HepG2 (cell line): Measurements from ENCODE around the gene TM9SF4. TPM values are rescaled to one million over a fixed set of nuclear protein-coding genes. Genes with fewer than 3 reads are reported as not detected.
A peak's percentile ranks its signal among the peaks of the same experiment; 100 is the strongest.

Source experiments
- ATAC-seq: fragments of 200-7000 bp; cut with Tn5 transposase; 3 replicates; pipeline ENCODE4 v1.9.1; 2020; ENCODE audit warnings: mild to moderate bottlenecking, moderate library complexity
- BruUV-seq: library from RNA; stranded (reverse); fragments of 400-500 nt; replicated peaks from 2 replicates; lab custom pipeline; 2021; lab: Mats Ljungman, UMichigan
- CTCF ChIA-PET: fragments of 300-600 bp; formaldehyde crosslinking; extraction: SDS; loops from one replicate; lab custom pipeline; 2021; ENCODE audit warnings: low total read pairs, inconsistent platforms, low intra/inter-chr PET ratio; lab: Yijun Ruan, JAX
- POLR2A ChIA-PET: fragments of 350-600 bp; sonication (Branson Sonifier 250); formaldehyde crosslinking; loops from one replicate; lab custom pipeline; 2020; ENCODE audit warnings: antibody characterized with exemption, inconsistent platforms; lab: Yijun Ruan, JAX
- DNase-seq: peaks from one replicate; pipeline ENCODE4 v3.0.0-alpha.2; 2015; ENCODE audit warnings: low spot score
- FAIRE-seq: peaks from 3 replicates; lab custom pipeline; 2011; peaks lifted over from hg19 to GRCh38; lab: Jason Lieb, UNC
- H2AFZ ChIP-seq: one replicate; pipeline ENCODE4 v1.6.1; 2011; ENCODE audit warnings: low read length, inconsistent platforms
- H3K27ac ChIP-seq: fragments of 300-600 bp; 3 replicates; pipeline ENCODE4 v1.8.0; 2011; ENCODE audit warnings: mixed run types, mild to moderate bottlenecking, mixed read lengths, low read length, inconsistent platforms; ENCODE audit not compliant: insufficient read depth; ENCODE audit errors: extremely low read length
- H3K27me3 ChIP-seq, 2 experiments: fragments of 200-600 bp in 1 of 2; 2 replicates in 1 of 2; 3 replicates in 1 of 2; pipeline versions ENCODE4 v1.6.0 to v1.8.0; 2011; ENCODE audit warnings: low read length in 2 of 2, mild to moderate bottlenecking in 2 of 2, moderate library complexity in 2 of 2, inconsistent platforms in 1 of 2; ENCODE audit not compliant: insufficient read depth in 2 of 2, control insufficient read depth in 1 of 2
- H3K36me3 ChIP-seq, 2 experiments: fragments of 200-600 bp in 1 of 2; replicated peaks in 1 of 2; 2 replicates in 1 of 2; 3 replicates in 1 of 2; pipeline versions ENCODE4 v1.5.1 to v1.8.0; 2011; ENCODE audit warnings: low read length in 2 of 2, inconsistent platforms in 1 of 2; ENCODE audit not compliant: insufficient read depth in 2 of 2, control insufficient read depth in 1 of 2
- H3K4me1 ChIP-seq: 2 replicates; pipeline ENCODE4 v1.5.1; 2012; ENCODE audit warnings: low read length, inconsistent platforms; ENCODE audit not compliant: insufficient read depth
- H3K4me2 ChIP-seq: 2 replicates; pipeline ENCODE4 v1.6.0; 2011; ENCODE audit warnings: low read depth, low read length, inconsistent platforms
- H3K4me3 ChIP-seq, 3 experiments: fragments of 200-600 bp in 1 of 3; sonication (generic), shearing (Covaris generic) in 1 of 3; replicated peaks in 1 of 3; 2 replicates each; pipeline ENCODE4 v1.5.1; 2011 to 2016; ENCODE audit warnings: low read length in 3 of 3, inconsistent platforms in 2 of 3, low read depth in 2 of 3, mild to moderate bottlenecking in 2 of 3, control low read depth in 1 of 3, mixed read lengths in 1 of 3; ENCODE audit not compliant: insufficient read depth in 1 of 3
- H3K79me2 ChIP-seq: one replicate; pipeline ENCODE4 v1.6.1; 2011; ENCODE audit warnings: low read length, inconsistent platforms; ENCODE audit not compliant: insufficient read depth
- H3K9ac ChIP-seq: 2 replicates; pipeline ENCODE4 v1.6.0; 2011; ENCODE audit warnings: mild to moderate bottlenecking, low read depth, low read length, inconsistent platforms; ENCODE audit not compliant: insufficient read depth
- H3K9me3 ChIP-seq: 2 replicates; pipeline ENCODE4 v1.5.1; 2012; ENCODE audit warnings: mild to moderate bottlenecking, low read length
- H4K20me1 ChIP-seq: 2 replicates; pipeline ENCODE4 v1.6.0; 2011; ENCODE audit warnings: inconsistent platforms, mild to moderate bottlenecking, low read length, moderate library complexity; ENCODE audit not compliant: insufficient read depth
- MAZ ChIP-seq, 2 experiments: sonication (generic) in 1 of 2; formaldehyde crosslinking in 1 of 2; IDR thresholded peaks; 2 replicates each; pipeline versions ENCODE4 v1.5.0 to v1.6.1; 2012 to 2020; ENCODE audit warnings: low read depth in 2 of 2, mild to moderate bottlenecking in 2 of 2, borderline replicate concordance in 1 of 2, improper control_type of control experiment in 1 of 2, low read length in 1 of 2, missing genetic modification reagents in 1 of 2, moderate library complexity in 1 of 2
- ZNF333 ChIP-seq: sonication (generic); formaldehyde crosslinking; IDR thresholded peaks from 2 replicates; pipeline ENCODE4 v1.4.0; 2020; ENCODE audit warnings: mild to moderate bottlenecking, missing genetic modification reagents, borderline replicate concordance
- ZNF737 ChIP-seq: sonication (generic); formaldehyde crosslinking; IDR thresholded peaks from 2 replicates; pipeline ENCODE4 v1.5.0; 2020; ENCODE audit warnings: missing genetic modification reagents, mild to moderate bottlenecking, borderline replicate concordance
- WGBS: methylation state at CpG from one replicate; pipeline ENCODE4 v1.1.6; 2017; ENCODE audit warnings: low lambda C conversion rate; 5-methylcytosine and 5-hydroxymethylcytosine counted together
- in situ Hi-C: cut with HindIII; loops from 2 replicates; pipeline ENCODE4 v1.10.0; 2017; ENCODE audit warnings: low pct_unique_long_range_greater_than_20kb; ENCODE audit not compliant: extremely low pct_ligation_motif_present
- intact Hi-C: fragments of 100-400 bp; cut with micrococcal nuclease; formaldehyde crosslinking; loops from one replicate; pipeline ENCODE4 v1.10.0; 2022; ENCODE audit not compliant: unreplicated experiment
- polyA plus RNA-seq, 8 experiments: library from polyadenylated mRNA; depleted of rRNA in 3 of 8; stranded (reverse) in 7 of 8; unstranded in 1 of 8; fragments of >200 nt; fragmentation: Illumina TruSeq in 4 of 8; extraction: Trizol in 4 of 8; gene quantifications; 2 replicates each; pipeline versions ENCODE4 v1.2.1 to v1.2.3, GENCODE V29; 2011 to 2016; ENCODE audit warnings: low read depth in 4 of 8, missing spikeins in 1 of 8, mixed read lengths in 1 of 8; ENCODE audit not compliant: insufficient read depth in 1 of 8
- total RNA-seq, 5 experiments: library from RNA; depleted of rRNA; stranded (reverse); fragments of >200 nt; fragmentation: Illumina TruSeq; extraction: Trizol; gene quantifications; 2 replicates each; pipeline ENCODE4 v1.2.3, GENCODE V29; 2016; ENCODE audit warnings: low read depth in 1 of 5
- TF ChIP-seq, protein P1 (sequence below): sonication (generic); formaldehyde crosslinking; IDR thresholded peaks from 2 replicates; pipeline ENCODE4 v1.4.0; 2020; ENCODE audit warnings: mild to moderate bottlenecking, missing genetic modification reagents, borderline replicate concordance

TM9SF4 gene
- total and polyA plus RNA-seq, 2 of the 13 experiments (the other 11 are each of a cell fraction or from before 2014, with no cell fraction given) = 53.5 to 171 TPM

DNA sequence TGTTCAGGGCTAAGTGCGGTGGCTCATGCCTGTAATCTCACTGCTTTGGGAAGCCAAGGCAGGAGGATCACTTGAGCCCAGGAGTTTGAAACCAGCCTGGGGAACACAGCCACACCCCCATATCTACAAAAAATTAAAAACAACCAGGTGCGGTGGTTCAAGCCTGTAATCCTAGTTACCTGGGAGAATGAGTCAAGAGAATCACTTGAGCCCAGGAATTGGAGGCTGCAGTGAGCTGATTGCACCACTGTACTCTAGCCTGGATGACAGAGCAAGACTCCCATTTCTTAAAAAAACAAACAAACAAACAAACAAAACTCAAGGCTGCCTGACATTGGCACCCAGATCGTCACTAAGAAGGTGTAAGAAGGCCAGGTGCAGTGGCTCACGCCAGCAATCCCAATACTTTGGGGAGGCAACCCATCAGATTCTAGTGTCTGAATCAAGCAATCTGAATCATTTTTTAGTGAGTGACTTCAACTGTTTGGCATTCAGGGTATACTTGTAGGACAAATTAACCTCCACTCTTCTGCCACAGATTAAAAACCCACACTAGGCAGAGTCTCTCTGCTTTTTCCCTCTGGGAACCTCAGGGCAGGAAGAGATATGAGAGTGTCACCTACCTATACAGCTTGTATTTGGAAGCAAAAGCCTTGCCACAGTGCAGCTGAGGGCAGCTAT, 91.9 kb downstream of the TM9SF4 start:
- no peak overlapping the region for H3K9ac ChIP-seq
- ChIA-PET CTCF (no interaction called here), POLR2A (no interaction called here)
- 95% methylated on average over 4 of the region's 4 CpGs for WGBS
- peaks cover 72% of the 10 kb centered on the region for H3K79me2 ChIP-seq
- peaks cover 52 to 75% of the 10 kb centered on the region in 2 experiments for H3K36me3 ChIP-seq
- ATAC-seq (no peak), DNase-seq (no peak), FAIRE-seq (no peak)
- no peak overlapping the region for H3K27ac ChIP-seq
- no TSS peak for BruUV-seq
- peaks cover 48% of the 10 kb centered on the region for H3K4me1 ChIP-seq
- H4K20me1 ChIP-seq = peaks cover 58% of the 10 kb centered on the region
- no peaks in the 10 kb centered on the region for H3K9me3 ChIP-seq
- no peaks in the 10 kb centered on the region for H3K27me3 ChIP-seq
- in situ Hi-C loops (no loop called here), intact Hi-C loops (no loop called here)
- no peak overlapping the region for H3K4me3 ChIP-seq
- no peak overlapping the region for H3K4me2 ChIP-seq
- TF ChIP-seq MAZ (IDR thresholded peaks at IDR 0.05; ENCODE audit: borderline replicate concordance, low read depth, low read length) (no peak), MAZ (CRISPR knock-in tag; IDR thresholded peaks at IDR 0.05; ENCODE audit: low read depth) (0 out of 2 replicates have a peak, but pooled peaks have one; percentile 24), ZNF737 (CRISPR knock-in tag) (0 out of 2 replicates have a peak, but pooled peaks have one; percentile 18), ZNF333 (CRISPR knock-in tag) (no peak)
- TF ChIP-seq, protein P1, sequence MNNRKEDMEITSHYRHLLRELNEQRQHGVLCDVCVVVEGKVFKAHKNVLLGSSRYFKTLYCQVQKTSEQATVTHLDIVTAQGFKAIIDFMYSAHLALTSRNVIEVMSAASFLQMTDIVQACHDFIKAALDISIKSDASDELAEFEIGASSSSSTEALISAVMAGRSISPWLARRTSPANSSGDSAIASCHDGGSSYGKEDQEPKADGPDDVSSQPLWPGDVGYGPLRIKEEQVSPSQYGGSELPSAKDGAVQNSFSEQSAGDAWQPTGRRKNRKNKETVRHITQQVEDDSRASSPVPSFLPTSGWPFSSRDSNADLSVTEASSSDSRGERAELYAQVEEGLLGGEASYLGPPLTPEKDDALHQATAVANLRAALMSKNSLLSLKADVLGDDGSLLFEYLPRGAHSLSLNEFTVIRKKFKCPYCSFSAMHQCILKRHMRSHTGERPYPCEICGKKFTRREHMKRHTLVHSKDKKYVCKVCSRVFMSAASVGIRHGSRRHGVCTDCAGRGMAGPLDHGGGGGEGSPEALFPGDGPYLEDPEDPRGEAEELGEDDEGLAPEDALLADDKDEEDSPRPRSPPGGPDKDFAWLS (CRISPR knock-in tag) = 0 out of 2 replicates have a peak, but pooled peaks have one; percentile 62
- H2AFZ ChIP-seq = no peak overlapping the region
